Activated T-cell treated with anti-CD3 and anti-CD28 coated beads, Interleukin-2, amount 50 U/mL, for 24 hours (primary cell): ENCODE results near the gene P2RX6.
A peak's percentile ranks its signal among the peaks of the same experiment; 100 is the strongest.
"Not testable (repeated sequence)": the region's sequence is repeated elsewhere in the genome, so short reads cannot be mapped to it uniquely, and the experiment has no call there.

Experiments
- DNase-seq: peaks from one replicate; pipeline ENCODE4 v3.0.0-alpha.2; 2020
- H3K27ac Mint-ChIP-seq: 2 replicates; pipeline ENCODE4 v1.8.0; 2020; ENCODE audit warnings: mild to moderate bottlenecking, mixed read lengths
- H3K27me3 Mint-ChIP-seq: 2 replicates; pipeline ENCODE4 v1.8.0; 2020; ENCODE audit warnings: mixed read lengths
- H3K36me3 Mint-ChIP-seq: 2 replicates; pipeline ENCODE4 v1.8.0; 2020; ENCODE audit warnings: low read depth, mixed read lengths
- H3K4me1 Mint-ChIP-seq: 2 replicates; pipeline ENCODE4 v1.8.0; 2020; ENCODE audit warnings: low read depth, mixed read lengths
- H3K4me3 Mint-ChIP-seq: 2 replicates; pipeline ENCODE4 v1.8.0; 2020; ENCODE audit warnings: mild to moderate bottlenecking, moderate library complexity, mixed read lengths
- H3K9me3 Mint-ChIP-seq: 2 replicates; pipeline ENCODE4 v1.8.0; 2020; ENCODE audit warnings: mixed read lengths

P2RX6 gene

DNA sequence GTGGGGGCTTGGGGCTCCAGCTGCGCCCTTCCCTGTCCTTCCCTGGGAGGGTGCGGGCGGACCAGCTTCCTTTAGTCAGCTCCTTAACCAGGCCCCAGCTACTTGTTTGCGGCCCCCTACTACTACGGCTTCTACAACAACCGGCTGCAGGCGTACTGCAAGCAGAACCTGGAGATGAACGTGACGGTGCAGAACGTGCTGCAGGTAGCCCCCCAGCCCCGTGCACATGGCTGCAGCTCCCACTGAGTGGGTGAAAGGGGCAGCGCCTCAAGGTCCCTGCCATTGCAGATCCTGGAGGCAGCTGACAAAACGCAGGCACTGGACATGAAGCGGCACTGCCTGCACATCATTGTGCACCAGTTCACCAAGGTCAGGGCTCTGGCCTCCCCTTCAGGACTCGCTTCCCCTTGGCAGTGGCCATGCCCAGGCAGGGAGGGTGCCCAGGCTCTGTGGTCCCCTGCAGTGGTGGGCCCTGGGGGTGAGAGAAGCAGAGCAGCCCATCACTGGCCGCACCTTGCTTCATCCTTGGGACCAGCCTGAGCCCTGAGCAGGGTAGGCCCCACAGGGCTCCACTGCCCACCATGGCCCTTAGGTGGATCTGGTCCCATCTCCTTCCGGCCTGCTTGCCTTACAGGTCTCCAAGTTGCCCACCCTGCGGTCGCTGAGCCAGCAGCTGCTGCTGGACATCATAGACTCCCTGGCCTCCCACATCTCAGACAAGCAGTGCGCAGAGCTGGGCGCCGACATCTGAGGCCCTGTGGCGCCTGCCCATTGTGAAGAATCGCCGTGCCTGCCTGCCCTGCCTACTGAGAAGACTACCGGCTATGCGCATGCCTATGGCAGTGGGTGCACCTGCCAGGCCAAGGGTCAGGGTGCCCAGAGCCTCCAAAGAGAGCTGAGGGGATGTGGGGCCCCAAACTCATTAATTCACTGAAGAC, 18.1 kb upstream of the P2RX6 start:
- no peak overlapping the region for H3K4me3 Mint-ChIP-seq

GRCh38 chr22:20997536-20998257, 17.3 kb upstream of the P2RX6 start:
- H3K36me3 Mint-ChIP-seq: peaks cover 84% of the 10 kb centered on the region
- H3K27ac Mint-ChIP-seq: peak overlapping the region; percentile 99
- no peak overlapping the region for H3K4me3 Mint-ChIP-seq
- H3K27me3 Mint-ChIP-seq: no peaks in the 10 kb centered on the region
- no peaks in the 10 kb centered on the region for H3K9me3 Mint-ChIP-seq
- DNase-seq: no peak
- H3K4me1 Mint-ChIP-seq: peaks cover 23% of the 10 kb centered on the region

More for the DNA sequence above, 18.1 kb upstream of the P2RX6 start:
- Mint-ChIP-seq H3K27me3 (no peaks in the 10 kb centered on the region), H3K4me1 (peaks cover 23% of the 10 kb centered on the region), H3K9me3 (no peaks in the 10 kb centered on the region), H3K36me3 (peaks cover 86% of the 10 kb centered on the region), H3K27ac (peak overlapping the region; percentile 44)
- DNase-seq: no peak

- Mint-ChIP-seq H3K9me3 (no peaks in the 10 kb centered on the region), H3K27me3 (no peaks in the 10 kb centered on the region), H3K4me1 (peaks cover 31% of the 10 kb centered on the region), H3K27ac (peak overlapping the region; percentile 99), H3K36me3 (peaks cover 80% of the 10 kb centered on the region), H3K4me3 (peak overlapping the region; percentile 35)
- peak; percentile 41 for DNase-seq
Observed at GRCh38 chr22:20998411-20999336, 16.3 kb upstream of the P2RX6 start.

DNA sequence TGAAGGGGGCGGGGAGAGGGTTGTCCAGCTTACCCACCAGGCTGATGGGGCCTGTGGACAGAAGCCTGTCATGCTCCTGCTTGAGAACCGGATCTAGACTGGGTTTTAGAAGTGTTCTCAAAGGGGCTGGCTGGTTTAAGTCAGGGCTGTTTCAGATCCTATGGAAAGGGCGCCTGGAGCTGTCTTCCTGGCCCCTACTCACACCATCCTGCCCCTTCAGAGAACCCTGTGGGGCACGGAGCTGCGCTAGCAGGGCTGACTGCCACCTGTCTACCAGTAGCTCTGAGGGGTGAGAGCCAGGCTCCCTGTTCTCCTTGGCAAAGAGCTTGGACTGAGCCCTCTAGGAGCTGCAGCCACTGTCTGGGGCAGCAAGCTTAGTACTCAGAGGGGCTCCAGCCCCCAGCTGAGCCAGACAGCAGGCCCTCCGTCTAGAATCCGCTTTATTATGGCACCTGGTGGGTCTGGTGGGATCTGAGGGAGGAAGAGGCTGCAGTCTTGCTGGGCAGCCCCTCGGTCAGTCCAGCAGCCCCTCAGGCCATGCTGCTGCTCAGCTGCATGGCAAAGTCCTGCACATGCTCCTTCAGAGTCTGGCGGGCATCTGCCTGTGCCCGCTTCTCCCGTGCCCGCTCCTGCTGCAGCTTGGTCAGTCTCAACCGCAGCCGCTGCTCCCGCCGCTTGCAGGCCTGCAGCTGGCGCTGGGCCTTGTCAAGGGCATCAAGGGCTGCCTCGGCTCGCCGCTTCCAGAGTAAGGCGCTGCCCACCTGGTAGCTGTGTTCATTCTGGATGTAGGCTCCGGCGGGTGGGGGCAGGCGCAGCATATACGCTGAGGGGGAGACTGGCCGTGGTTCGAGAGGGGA, 15.4 kb upstream of the P2RX6 start:
- Mint-ChIP-seq H3K9me3 (no peaks in the 10 kb centered on the region), H3K27ac (peak overlapping the region; percentile 99), H3K36me3 (peaks cover 78% of the 10 kb centered on the region), H3K4me3 (peak overlapping the region; percentile 94), H3K27me3 (no peaks in the 10 kb centered on the region), H3K4me1 (peaks cover 37% of the 10 kb centered on the region)
- DNase-seq: no peak

DNA sequence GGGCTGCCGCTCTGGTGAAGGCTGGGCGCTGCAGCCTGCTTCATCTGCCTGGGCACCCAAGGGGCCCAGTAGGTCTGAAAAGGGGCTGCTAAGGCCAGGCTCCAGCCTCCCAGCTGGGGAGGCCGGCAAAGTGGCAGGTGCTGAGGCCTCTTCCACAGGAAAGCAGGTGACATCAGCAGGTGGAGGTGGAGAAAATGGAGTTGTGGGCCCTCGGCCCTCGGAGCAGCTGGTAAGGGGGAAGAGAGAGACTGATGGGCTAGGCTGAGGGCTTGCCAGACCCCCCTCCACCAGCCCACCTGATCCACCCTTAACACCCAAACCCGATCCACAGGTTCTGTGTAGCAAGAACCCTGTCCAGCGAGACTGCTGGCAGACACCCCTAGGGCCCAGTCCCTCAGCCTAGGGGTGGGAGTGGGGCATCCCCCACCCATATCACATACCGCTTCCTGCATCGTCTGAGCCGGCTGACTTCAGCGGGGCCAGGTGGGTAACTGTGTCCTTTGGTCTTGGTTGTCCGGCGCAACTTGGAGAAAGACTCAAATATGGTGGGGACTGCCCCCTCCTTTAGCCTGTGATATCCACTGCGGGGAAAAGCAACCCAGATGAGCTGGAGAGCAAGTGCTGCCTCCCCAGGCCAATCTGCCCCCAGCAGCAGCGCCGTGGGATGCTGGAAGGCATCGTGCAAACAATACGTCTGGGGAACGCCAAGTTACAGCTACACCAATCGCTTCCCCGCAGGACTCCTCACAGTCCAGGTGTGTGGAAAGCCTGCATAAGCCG, 14.6 kb upstream of the P2RX6 start:
- DNase-seq: no peak
- peak overlapping the region; percentile 99 for H3K27ac Mint-ChIP-seq
- peaks cover 72% of the 10 kb centered on the region for H3K36me3 Mint-ChIP-seq
- peaks cover 37% of the 10 kb centered on the region for H3K4me1 Mint-ChIP-seq
- no peaks in the 10 kb centered on the region for H3K27me3 Mint-ChIP-seq
- no peaks in the 10 kb centered on the region for H3K9me3 Mint-ChIP-seq
- H3K4me3 Mint-ChIP-seq: peak overlapping the region; percentile 94

DNA sequence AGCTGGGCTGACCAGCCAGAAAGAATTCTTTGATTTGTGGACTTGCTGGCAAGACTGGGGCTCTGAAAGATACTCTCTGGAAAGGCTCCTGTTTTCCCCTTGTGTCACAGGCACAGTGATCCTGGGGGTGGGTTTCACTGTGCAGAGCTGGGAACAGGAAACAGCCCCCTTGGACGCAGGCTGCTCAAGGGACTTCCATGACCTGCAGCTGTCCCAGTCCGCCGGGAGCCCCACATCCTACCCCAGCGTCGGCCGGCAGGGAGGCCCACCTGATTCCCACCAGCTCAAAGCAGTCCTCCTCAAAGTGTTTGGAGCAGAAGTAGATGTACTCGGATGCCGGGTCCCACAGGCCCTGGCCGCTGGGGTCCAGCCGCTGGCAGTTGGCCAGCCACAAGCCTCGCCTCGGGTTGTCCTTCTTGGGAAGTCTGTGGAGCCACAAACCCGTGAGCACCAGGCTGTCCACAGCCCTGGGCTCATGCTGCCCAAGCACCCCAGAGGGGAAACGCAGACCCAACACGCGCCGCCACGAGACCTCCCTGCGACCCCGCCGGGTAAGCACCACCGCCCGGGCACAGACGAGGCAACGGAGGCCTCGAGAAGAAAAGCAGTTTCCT, 13.9 kb upstream of the P2RX6 start:
- Mint-ChIP-seq H3K4me3 (peak overlapping the region; percentile 94), H3K36me3 (peaks cover 66% of the 10 kb centered on the region), H3K27ac (peak overlapping the region; percentile 99), H3K27me3 (no peaks in the 10 kb centered on the region), H3K4me1 (peaks cover 37% of the 10 kb centered on the region), H3K9me3 (no peaks in the 10 kb centered on the region)
- DNase-seq: no peak

GRCh38 chr22:21001601-21002325, 13.2 kb upstream of the P2RX6 start, which contains the start of gene THAP7:
Gene THAP7, minus strand, starts transcription at chr22:21002118. Its CDS starts 207 bp downstream, at chr22:21001911.
- Mint-ChIP-seq H3K9me3 (no peaks in the 10 kb centered on the region), H3K4me1 (peaks cover 37% of the 10 kb centered on the region), H3K27me3 (no peaks in the 10 kb centered on the region), H3K4me3 (peak within 1 kb of the TSS; percentile 94), H3K36me3 (peaks cover 60% of the 10 kb centered on the region), H3K27ac (peak within 1 kb of the TSS; percentile 99)
- DNase-seq: peak; percentile 98

DNA sequence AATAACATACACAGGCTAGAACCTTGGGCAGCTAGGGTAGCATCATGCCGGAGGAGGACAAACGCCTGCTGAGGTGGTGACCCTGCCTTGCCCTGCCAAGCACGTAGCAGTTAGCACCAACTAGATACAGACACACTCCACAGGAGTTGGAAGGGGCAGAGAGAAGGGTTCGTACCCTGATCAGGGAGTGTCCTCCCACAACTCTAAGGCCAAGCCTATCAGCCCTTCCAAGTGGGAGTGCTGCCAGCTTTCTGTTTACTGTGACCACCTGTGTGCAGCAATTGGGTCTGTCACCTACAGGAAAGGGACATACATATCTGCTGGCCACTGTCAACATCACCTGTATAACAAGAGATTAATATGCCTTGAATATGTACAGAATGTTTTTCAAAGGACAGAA, 11.2 kb upstream of the P2RX6 start:
- no peak for DNase-seq
- H3K4me1 Mint-ChIP-seq: peaks cover 35% of the 10 kb centered on the region
- H3K36me3 Mint-ChIP-seq: peaks cover 42% of the 10 kb centered on the region
- H3K9me3 Mint-ChIP-seq: no peaks in the 10 kb centered on the region
- H3K27me3 Mint-ChIP-seq: no peaks in the 10 kb centered on the region
- peak overlapping the region; percentile 99 for H3K27ac Mint-ChIP-seq
- H3K4me3 Mint-ChIP-seq: peak overlapping the region; percentile 94

DNA sequence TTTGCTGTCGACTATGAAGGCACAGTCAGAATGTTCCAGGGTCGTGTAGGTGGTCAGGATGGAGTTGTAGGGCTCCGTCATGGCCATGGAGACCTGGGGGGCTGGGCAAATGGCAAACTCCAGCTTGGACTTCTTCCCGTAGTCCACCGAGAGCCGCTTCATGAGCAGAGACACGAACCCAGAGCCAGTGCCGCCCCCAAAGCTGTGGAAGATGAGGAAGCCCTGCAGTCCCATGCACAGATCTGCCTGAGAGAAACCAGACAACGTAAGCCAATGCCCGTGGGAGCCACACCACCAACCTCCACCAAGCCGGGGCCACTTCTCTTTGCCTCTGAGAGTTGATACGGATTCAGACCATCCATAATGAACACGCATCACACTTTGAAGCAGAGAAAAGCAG, 5.8 kb upstream of the P2RX6 start:
- not testable (repeated sequence) for H3K4me1 Mint-ChIP-seq, H3K4me3 Mint-ChIP-seq, H3K9me3 Mint-ChIP-seq, H3K36me3 Mint-ChIP-seq, H3K27me3 Mint-ChIP-seq, H3K27ac Mint-ChIP-seq, DNase-seq

GRCh38 chr22:21009638-21010425, 5.1 kb upstream of the P2RX6 start:
- H3K4me1 Mint-ChIP-seq: peaks cover 13% of the 10 kb centered on the region
- H3K27me3 Mint-ChIP-seq: no peaks in the 10 kb centered on the region
- no peak overlapping the region for H3K27ac Mint-ChIP-seq
- H3K9me3 Mint-ChIP-seq: no peaks in the 10 kb centered on the region
- DNase-seq: no peak
- H3K36me3 Mint-ChIP-seq: no peaks in the 10 kb centered on the region
- no peak overlapping the region for H3K4me3 Mint-ChIP-seq

GRCh38 chr22:21010426-21011113, 4.4 kb upstream of the P2RX6 start:
- Mint-ChIP-seq H3K4me3 (no peak overlapping the region), H3K27ac (no peak overlapping the region), H3K9me3 (no peaks in the 10 kb centered on the region), H3K4me1 (peaks cover 21% of the 10 kb centered on the region), H3K27me3 (no peaks in the 10 kb centered on the region), H3K36me3 (no peaks in the 10 kb centered on the region)
- DNase-seq: no peak
